GM19193 (cell line): ENCODE measurements around the gene DLST.

ENCODE experiments used
- POLR2A ChIP-seq: IDR thresholded peaks from 4 replicates; pipeline ENCODE4 v1.6.1; 2011; ENCODE audit not compliant: insufficient read depth, insufficient read length; ENCODE audit errors: extremely low read depth

Gene DLST

GRCh38 chr14:74898694-74899093 lies 17.0 kb downstream of the DLST start:
- no peak for TF ChIP-seq POLR2A

- no peak for TF ChIP-seq POLR2A
These were observed 21.4 kb downstream of the DLST start for GRCh38 chr14:74902941-74903705.

- no peak for TF ChIP-seq POLR2A
These were observed 23.2 kb downstream of the DLST start for GRCh38 chr14:74904635-74905503.

- TF ChIP-seq POLR2A: peak; percentile 33
These were observed 24.0 kb downstream of the DLST start for GRCh38 chr14:74905595-74906142.

- TF ChIP-seq POLR2A: peak; percentile 9
These were observed 25.3 kb downstream of the DLST start for GRCh38 chr14:74906925-74907521.

- no peak for TF ChIP-seq POLR2A
These were observed 26.0 kb downstream of the DLST start for GRCh38 chr14:74907744-74908143.

GRCh38 chr14:74908861-74909341 lies 27.2 kb downstream of the DLST start:
- TF ChIP-seq POLR2A: no peak

GRCh38 chr14:74909501-74909900 lies 27.8 kb downstream of the DLST start:
- TF ChIP-seq POLR2A: no peak

- no peak for TF ChIP-seq POLR2A
These were observed 28.2 kb downstream of the DLST start for GRCh38 chr14:74909911-74910310.

- no peak for TF ChIP-seq POLR2A
These were observed 28.8 kb downstream of the DLST start for GRCh38 chr14:74910556-74910955.

- no peak for TF ChIP-seq POLR2A
These were observed 29.5 kb downstream of the DLST start for GRCh38 chr14:74911221-74911620.

GRCh38 chr14:74911704-74912103 lies 30.0 kb downstream of the DLST start:
- TF ChIP-seq POLR2A: no peak

GRCh38 chr14:74912111-74912510 lies 30.4 kb downstream of the DLST start:
- TF ChIP-seq POLR2A: no peak

- no peak for TF ChIP-seq POLR2A
These were observed 31.1 kb downstream of the DLST start for GRCh38 chr14:74912801-74913200.

- TF ChIP-seq POLR2A: no peak
These were observed 31.7 kb downstream of the DLST start for GRCh38 chr14:74913393-74913910.
